GM12874 (cell line): ENCODE results near the gene PCGF3.

Experiments used
- TF ChIP-seq, protein P1 (sequence below): IDR thresholded peaks from 2 replicates; pipeline ENCODE4 v1.5.1; 2011; ENCODE audit warnings: low read depth, mild to moderate bottlenecking, control low read depth, low read length, moderate library complexity; ENCODE audit not compliant: insufficient read depth

PCGF3 gene

DNA sequence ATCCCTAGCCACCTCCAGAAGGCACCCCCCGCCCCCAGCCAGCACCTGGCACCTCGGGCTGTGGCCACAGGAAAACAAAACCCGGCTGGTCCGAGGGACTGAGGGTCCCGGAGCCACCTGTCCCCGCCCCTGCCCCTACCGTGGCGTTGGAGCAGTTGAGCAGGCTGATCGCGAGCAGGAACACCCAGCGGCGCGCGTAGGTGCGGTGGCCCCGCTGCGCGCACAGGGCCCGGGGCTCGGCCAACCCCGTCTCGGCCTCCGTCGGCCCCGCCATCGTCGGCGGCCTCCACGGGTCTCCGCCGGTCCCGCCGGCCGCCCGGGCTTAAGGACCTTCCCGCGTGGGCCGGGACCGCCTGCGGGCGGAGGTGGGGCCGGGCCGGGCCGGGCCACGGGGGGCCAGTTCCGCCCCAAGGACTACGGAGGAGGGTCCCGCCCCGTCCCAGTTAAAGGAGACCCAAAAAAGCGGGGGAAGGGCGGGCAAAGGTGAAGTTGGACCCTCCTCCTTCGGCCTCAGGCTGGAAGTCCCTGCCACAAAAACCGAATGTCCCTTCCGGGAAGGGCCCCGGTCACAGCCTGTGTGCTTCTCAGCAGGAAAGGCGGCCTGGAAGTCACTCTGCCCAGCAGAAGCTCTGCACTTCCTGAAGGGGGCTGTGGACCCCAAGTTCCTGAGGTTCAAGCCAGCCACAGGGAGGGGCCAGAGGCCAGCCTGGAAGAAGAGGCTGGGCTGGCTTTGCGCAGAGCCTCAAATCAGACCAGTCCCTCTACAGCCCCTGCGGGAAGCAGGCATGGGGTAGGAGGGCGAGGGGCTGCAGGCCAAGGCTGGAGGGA is 16.6 kb upstream of the PCGF3 start, which contains the start of gene SLC49A3:
TSS of gene SLC49A3 (minus strand) at position 298 of the 828 bp plus-strand sequence. CDS start at position 274, 24 bp downstream.
- TF ChIP-seq, protein P1, sequence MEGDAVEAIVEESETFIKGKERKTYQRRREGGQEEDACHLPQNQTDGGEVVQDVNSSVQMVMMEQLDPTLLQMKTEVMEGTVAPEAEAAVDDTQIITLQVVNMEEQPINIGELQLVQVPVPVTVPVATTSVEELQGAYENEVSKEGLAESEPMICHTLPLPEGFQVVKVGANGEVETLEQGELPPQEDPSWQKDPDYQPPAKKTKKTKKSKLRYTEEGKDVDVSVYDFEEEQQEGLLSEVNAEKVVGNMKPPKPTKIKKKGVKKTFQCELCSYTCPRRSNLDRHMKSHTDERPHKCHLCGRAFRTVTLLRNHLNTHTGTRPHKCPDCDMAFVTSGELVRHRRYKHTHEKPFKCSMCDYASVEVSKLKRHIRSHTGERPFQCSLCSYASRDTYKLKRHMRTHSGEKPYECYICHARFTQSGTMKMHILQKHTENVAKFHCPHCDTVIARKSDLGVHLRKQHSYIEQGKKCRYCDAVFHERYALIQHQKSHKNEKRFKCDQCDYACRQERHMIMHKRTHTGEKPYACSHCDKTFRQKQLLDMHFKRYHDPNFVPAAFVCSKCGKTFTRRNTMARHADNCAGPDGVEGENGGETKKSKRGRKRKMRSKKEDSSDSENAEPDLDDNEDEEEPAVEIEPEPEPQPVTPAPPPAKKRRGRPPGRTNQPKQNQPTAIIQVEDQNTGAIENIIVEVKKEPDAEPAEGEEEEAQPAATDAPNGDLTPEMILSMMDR, result no peak

DNA sequence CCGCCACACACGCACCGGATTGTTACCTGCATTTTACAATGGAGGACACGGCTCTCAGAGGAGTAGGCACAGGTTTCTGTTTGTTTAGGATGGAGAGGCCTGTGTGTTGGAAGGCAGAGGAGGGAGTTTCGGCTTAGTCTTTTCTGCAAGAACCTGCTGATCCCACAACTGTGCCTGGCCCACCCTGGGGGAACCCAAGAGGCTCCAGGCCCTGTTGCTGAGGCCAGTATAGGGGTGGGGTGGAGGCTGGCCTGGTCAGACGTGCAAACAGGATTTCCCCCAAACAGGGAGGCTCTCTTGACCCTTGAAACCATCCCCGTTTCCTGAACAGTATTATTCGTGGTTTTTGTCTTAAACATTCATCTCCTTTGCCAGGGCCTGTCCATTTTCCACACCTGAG is 15.9 kb upstream of the PCGF3 start:
- TF ChIP-seq, protein P1, result no peak

DNA sequence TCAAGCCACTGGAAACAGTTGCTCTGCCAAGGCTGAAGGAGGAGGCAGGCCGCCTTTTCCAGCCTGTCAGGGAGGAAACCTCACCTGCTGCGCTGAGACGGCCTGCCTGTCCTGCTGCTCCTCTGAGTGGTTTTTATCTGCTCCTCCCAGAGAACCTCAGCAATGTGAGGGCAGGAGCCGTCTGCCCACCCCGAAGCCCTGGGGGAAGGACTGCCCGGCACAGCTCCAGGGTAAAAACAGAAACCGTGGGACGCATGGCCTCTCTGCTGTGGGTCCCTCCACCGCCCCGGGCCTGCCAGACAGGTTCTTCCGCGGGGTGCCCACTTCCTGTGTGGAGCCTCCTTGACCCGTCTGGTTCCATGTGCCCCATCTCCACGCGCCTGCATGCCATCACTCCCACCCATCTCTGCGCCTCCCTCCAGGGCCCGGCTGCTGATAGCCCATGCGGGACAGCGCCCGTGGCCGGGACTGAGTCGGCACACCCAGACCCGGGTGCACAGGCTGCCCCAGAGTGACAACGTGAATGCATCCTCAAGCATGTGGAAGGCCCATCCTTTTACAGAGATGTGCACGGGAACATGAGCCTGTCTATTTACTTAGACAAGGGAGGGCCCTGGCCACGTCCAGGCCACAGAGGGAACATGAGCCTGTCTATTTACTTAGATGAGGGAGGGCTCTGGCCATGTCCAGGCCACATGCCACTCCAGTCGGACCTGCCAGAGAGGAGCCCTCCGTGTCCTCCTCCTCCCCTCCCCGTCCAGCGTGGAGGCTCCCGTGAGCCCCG is 12.7 kb upstream of the PCGF3 start:
- TF ChIP-seq, protein P1, result no peak

DNA sequence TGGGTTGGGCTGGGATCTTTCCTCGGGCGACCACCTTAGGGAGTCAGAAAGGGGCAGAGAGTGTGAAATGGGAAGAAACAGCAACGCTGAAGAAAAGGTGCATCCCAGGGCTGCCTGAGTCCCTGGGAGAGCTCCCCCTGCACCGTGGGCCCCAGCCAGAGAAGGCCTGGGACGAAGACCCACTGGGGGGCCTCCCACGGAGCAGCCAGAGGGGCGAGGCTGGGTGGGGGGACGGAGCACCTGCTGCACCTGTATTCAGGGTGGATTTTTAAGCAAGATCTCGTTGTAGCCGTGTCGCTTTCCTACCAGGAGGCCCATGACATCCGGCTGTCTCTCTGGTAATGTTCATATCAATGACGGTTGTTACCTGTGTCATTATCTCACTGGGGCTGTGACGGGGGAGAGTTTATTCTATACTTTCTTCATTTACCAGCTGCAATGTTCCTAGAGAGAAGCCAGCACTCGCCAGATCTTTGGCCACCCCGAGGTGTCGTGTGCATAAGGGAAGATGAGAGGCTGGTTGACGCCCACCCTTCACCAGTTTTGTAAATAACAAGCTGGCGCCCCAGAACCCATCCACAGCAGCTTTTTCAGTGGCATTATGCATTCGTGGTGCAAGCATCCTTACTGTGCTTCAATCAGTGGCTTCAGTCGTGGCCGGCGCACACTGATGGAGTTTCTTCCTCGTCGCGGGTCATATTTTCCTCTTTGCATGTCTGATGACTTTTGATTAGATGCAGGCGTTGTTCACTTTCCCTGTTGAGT is 5.6 kb upstream of the PCGF3 start:
- TF ChIP-seq, protein P1, result no peak

DNA sequence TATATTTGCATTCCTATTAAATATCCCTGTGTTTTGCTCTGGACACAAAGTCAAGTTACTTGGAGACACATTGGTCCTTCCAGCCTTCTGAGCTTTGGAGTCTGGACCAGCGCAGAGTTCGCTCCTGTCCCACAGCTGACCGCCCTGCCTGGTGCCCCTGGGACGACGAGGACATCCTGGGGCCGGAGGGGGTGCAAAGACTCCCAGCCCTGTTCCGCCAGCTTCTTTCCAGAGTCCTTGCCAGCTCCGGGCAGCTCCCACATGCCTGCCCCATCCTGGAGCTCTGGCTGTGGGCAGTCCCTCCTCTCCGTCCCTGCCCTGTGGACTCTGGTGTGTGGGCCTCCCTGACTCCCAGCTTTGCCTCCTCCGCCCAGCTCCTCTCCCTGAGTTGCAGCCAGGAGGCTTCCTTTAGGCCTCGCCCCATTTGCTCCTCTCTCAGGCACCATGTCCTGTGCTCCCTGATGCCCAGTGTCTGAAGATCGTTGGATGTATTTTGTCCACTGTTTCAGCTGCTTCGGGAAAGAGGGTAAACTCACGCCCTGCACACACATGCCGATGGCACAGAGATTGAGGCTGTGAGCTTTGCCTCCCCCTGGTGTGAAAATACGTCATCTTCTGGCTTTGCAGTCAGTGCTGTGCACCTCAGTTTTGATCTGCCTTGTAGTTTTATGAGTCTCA is 4.9 kb upstream of the PCGF3 start:
- TF ChIP-seq, protein P1, result no peak

DNA sequence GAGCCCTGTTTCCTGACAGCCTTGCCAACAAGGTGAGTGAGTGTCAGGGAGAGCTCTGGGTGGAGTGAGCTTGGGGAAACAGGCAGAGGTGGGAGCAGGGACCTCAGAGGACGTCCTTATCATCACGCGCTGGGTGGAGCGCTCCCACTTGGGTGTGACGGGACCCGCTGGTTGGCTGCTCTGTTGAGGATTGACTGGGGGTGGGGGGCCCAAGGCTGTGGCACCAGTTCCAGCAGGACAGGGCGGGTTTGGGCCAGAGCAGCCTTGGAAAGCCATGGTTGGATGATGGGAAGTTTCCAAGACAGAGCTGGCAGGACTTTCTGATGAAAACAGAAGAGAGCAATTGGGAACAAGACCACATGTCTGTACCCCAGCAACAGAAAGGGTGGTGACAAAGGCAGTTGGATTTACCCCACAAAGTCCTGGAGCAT is 3.0 kb upstream of the PCGF3 start:
- TF ChIP-seq, protein P1, result no peak
